SU-DHL-6 (cell line): ENCODE results near the gene NPAS3.

ENCODE experiments used
- CTCF ChIP-seq: fragments of 200-600 bp; sonication (generic); IDR thresholded peaks from one replicate; pipeline ENCODE4 v1.5.1; 2017; ENCODE audit warnings: antibody characterized with exemption, mild to moderate bottlenecking, low read length, moderate library complexity; ENCODE audit not compliant: insufficient read depth, poor library complexity, severe bottlenecking
- EZH2phosphoT487 ChIP-seq: fragments of 200-600 bp; sonication (generic), shearing (Covaris generic); conservative IDR thresholded peaks from 2 replicates; pipeline ENCODE4 v1.6.1; 2018; ENCODE audit warnings: mild to moderate bottlenecking, antibody characterized with exemption, low read length, moderate library complexity, mixed read lengths

DNA sequence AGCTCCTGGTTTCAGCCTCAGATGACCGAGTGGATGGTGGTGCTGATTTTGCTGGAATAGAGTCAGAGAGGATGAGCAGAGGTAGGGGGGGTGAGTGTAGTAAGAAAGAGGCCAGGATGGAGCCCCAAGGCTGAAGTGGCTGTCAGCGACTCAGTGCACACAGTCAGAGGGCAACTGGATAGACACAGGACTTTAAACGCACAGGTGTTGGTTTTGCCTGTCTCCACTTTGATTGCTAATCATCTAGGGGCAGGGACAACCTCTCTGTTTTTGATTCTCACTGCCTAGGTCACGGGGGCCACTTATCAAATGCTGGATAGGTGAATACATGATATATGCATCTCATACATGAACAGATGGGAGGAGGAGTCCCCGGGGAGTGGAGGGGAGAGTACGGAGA, 912.7 kb downstream of the NPAS3 start:
- TF ChIP-seq CTCF = no peak
- no peak for TF ChIP-seq EZH2phosphoT487
